DMS53 treated with DMSO at 0.1 percent for 48 hours (cell line): ENCODE data around the gene PGAP1.

Experiments used
- DNase-seq: peaks from one replicate; lab custom pipeline; 2025; ENCODE audit not compliant: unreplicated experiment; lab: John Stamatoyannopoulos, UW

Gene PGAP1

DNA sequence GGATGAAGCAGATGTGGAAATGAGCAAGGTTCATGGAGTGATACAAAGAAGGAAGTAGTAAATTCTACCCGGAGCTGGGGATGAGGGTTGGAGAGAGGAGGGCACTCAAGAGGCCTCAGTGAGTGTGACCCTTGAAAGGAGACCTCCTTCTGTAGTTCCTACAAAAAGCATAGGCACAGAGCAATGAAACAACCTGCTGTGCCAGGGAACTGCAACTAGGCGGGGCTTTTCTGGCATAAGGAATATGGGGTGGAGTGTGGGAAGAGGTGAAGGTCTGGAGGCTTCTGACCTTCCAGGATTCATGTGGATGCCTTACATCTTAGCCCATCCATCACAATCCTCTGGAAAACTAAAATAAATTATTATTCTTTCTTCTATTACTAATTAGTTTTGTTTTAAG, 25.5 kb upstream of the PGAP1 start:
- DNase-seq: no peak

GRCh38 chr2:196949116-196949515, 22.6 kb upstream of the PGAP1 start:
- DNase-seq: no peak

DNA sequence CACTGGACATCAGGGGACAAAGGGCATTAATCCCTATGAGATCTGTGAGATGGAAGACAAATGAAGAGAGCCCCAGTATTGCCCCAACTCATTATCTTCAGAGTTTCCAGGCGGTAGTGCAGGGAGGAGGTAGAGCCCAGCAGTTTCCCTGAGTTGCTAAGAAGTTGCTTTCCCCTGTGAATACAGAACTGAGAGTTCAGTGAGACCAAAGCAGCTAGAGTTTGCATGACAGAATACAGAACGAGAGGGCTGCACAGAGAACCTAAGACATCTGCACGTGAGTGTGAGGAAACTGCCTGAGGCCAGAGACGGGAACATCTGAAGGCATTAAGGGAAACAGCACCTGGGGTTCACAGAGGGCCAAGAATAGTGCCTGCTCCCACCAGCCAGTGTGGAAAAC, 18.1 kb upstream of the PGAP1 start:
- no peak for DNase-seq

- DNase-seq: no peak
These were observed 15.0 kb upstream of the PGAP1 start for GRCh38 chr2:196941398-196942078.

- DNase-seq: no peak
These were observed 12.9 kb upstream of the PGAP1 start for GRCh38 chr2:196939371-196939770.

- no peak for DNase-seq
These were observed 8.9 kb upstream of the PGAP1 start for GRCh38 chr2:196935432-196935831.

DNA sequence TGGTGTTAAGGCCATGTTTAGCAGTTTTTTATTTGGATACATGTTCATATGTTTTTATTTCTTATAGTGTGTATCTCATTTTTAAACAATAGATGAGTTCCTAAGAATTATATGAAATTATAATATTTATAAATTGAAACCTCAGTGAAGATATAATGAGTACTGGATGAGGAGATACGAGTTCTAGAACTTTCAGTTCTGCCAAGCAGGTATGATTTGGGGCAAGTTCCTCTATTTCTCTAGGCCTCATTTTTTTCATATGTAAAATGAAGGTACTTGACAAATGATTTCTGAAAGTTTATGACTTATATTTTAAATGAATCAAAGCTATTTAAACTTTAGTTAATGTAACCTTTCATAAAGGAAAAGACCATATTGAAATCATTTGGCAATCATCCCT, 8.2 kb upstream of the PGAP1 start:
- no peak for DNase-seq

DNA sequence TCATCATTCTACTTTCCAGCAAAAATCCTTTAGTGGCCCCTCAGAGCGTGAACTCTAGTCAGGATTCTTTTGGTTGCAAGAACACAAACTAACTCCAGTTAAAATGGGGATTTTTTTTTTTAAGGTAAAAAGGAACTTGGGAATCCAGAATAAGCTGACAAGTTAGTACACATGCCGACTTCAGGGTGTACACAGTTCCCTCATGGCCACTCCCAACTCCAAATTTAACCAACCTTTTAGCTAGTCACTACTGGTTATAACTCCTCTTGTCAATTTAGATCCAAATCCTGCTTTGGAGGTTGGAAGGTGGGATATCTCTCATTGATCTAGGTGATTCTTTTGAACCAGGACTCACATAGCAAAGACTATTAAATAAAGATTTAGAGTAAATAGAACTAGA, 5.0 kb upstream of the PGAP1 start:
- no peak for DNase-seq

GRCh38 chr2:196927376-196928225, 1.1 kb upstream of the PGAP1 start:
- DNase-seq: peak; percentile 68

DNA sequence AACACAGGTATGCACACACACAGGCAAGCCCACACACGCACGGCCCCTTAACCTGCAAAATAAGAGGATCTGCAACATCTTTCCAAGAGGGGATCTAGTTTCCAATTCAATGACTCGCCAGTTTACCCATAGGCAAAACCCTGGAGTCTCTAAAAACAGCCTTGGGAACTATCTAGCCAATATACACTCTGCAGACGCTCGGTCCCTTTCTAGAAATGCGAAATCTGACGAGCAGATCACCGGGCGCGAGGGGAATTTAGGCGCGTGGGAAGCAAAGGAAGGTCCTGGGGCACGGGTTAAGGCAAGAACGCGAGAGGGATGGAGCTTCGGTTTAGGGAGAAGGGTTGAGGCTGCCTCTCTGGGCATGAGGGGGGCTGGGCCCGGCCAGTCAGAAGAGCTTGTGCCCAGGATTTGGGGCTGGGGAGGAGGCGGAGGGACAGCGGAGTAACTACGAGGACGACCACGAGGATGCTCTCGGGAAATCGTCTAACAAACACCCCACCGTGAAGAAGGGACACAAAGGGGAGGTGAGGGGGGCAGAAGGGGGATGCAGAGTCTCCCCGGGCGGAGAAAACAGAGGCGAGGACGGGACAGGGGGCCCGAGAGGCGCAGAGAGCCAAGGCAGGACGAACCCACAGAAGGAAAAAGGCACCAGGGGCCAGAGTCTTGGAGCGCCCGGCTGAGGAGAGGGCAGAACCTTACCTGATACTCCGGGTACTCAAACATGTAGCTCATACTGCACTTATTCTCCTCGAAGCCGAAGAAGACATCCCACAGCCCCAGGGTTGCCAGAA, 542 bp downstream of the PGAP1 start:
- peak; percentile 34 for DNase-seq

- DNase-seq: no peak
These were observed 1.3 kb downstream of the PGAP1 start for GRCh38 chr2:196925051-196925767.

GRCh38 chr2:196924051-196924450, 2.5 kb downstream of the PGAP1 start:
- DNase-seq: no peak

GRCh38 chr2:196918927-196919326, 7.6 kb downstream of the PGAP1 start:
- no peak for DNase-seq

- DNase-seq: no peak
These were observed 8.7 kb downstream of the PGAP1 start for GRCh38 chr2:196917802-196918201.

- no peak for DNase-seq
These were observed 10.9 kb downstream of the PGAP1 start for GRCh38 chr2:196915507-196916189.

GRCh38 chr2:196914867-196915460, 11.5 kb downstream of the PGAP1 start:
- no peak for DNase-seq

GRCh38 chr2:196913691-196914090, 12.8 kb downstream of the PGAP1 start:
- no peak for DNase-seq

- peak; percentile 3 for DNase-seq
These were observed 21.1 kb downstream of the PGAP1 start for GRCh38 chr2:196905365-196905764.

- no peak for DNase-seq
These were observed 23.7 kb downstream of the PGAP1 start for GRCh38 chr2:196902828-196903227.

GRCh38 chr2:196900843-196901242, 25.7 kb downstream of the PGAP1 start:
- no peak for DNase-seq
